Measurements from ENCODE around the gene NCK2.

Gene NCK2

GRCh38 chr2:105854972-105855371 is 110.3 kb downstream of the NCK2 start:
- H2AFZ ChIP-seq (ENCODE audit: low read depth, low read length, severe bottlenecking): no peak overlapping the region
- no peak overlapping the region for H3K27ac ChIP-seq (ENCODE audit: low read depth, low read length)
- H3K9ac ChIP-seq (ENCODE audit: low read length): no peak overlapping the region
- no peaks in the 10 kb centered on the region for H3K9me2 ChIP-seq (replicated peaks; ENCODE audit: insufficient read depth, low read length)
- no peaks in the 10 kb centered on the region for H3K79me2 ChIP-seq (ENCODE audit: insufficient read depth, low read length)
- no peaks in the 10 kb centered on the region for H3K36me3 ChIP-seq (ENCODE audit: low read length)
- H3K9me3 ChIP-seq (ENCODE audit: insufficient read depth, low read length): no peaks in the 10 kb centered on the region
- H4K20me1 ChIP-seq (ENCODE audit: low read depth, low read length): no peaks in the 10 kb centered on the region
- no peak overlapping the region for H3K4me3 ChIP-seq (ENCODE audit: insufficient read depth, low read length, poor library complexity, severe bottlenecking)
- H3K27me3 ChIP-seq (ENCODE audit: low read length): no peaks in the 10 kb centered on the region
- H3K4me2 ChIP-seq (ENCODE audit: low read depth, low read length, poor library complexity, severe bottlenecking): no peak overlapping the region
- no peaks in the 10 kb centered on the region for H3F3A ChIP-seq (ENCODE audit: insufficient read depth)
- TF ChIP-seq CTCF (IDR thresholded peaks at IDR 0.05; ENCODE audit: insufficient read depth, low read length, poor library complexity, severe bottlenecking) (no peak), EZH2phosphoT487 (conservative IDR thresholded peaks at IDR 0.05; ENCODE audit: low read length) (no peak)

- TF ChIP-seq CTCF (IDR thresholded peaks at IDR 0.05; ENCODE audit: insufficient read depth, low read length, poor library complexity, severe bottlenecking) (no peak), EZH2phosphoT487 (conservative IDR thresholded peaks at IDR 0.05; ENCODE audit: low read length) (no peak)
- no peak overlapping the region for H2AFZ ChIP-seq (ENCODE audit: low read depth, low read length, severe bottlenecking)
- no peaks in the 10 kb centered on the region for H3K36me3 ChIP-seq (ENCODE audit: low read length)
- no peaks in the 10 kb centered on the region for H3K79me2 ChIP-seq (ENCODE audit: insufficient read depth, low read length)
- H4K20me1 ChIP-seq (ENCODE audit: low read depth, low read length): no peaks in the 10 kb centered on the region
- no peak overlapping the region for H3K4me2 ChIP-seq (ENCODE audit: low read depth, low read length, poor library complexity, severe bottlenecking)
- no peaks in the 10 kb centered on the region for H3K9me3 ChIP-seq (ENCODE audit: insufficient read depth, low read length)
- no peaks in the 10 kb centered on the region for H3K27me3 ChIP-seq (ENCODE audit: low read length)
- H3K9me2 ChIP-seq (replicated peaks; ENCODE audit: insufficient read depth, low read length): no peaks in the 10 kb centered on the region
- no peak overlapping the region for H3K4me3 ChIP-seq (ENCODE audit: insufficient read depth, low read length, poor library complexity, severe bottlenecking)
- H3K27ac ChIP-seq (ENCODE audit: low read depth, low read length): no peak overlapping the region
- H3F3A ChIP-seq (ENCODE audit: insufficient read depth): no peaks in the 10 kb centered on the region
- no peak overlapping the region for H3K9ac ChIP-seq (ENCODE audit: low read length)
Measured at GRCh38 chr2:105856581-105856980, 111.9 kb downstream of the NCK2 start.

GRCh38 chr2:105857076-105857740 is 112.5 kb downstream of the NCK2 start:
- Histone ChIP-seq H3K9ac (ENCODE audit: low read length) (no peak overlapping the region), H2AFZ (ENCODE audit: low read depth, low read length, severe bottlenecking) (no peak overlapping the region), H4K20me1 (ENCODE audit: low read depth, low read length) (no peaks in the 10 kb centered on the region), H3K27me3 (ENCODE audit: low read length) (no peaks in the 10 kb centered on the region), H3K36me3 (ENCODE audit: low read length) (no peaks in the 10 kb centered on the region), H3K9me3 (ENCODE audit: insufficient read depth, low read length) (no peaks in the 10 kb centered on the region), H3K4me3 (ENCODE audit: insufficient read depth, low read length, poor library complexity, severe bottlenecking) (no peak overlapping the region), H3K79me2 (ENCODE audit: insufficient read depth, low read length) (no peaks in the 10 kb centered on the region), H3F3A (ENCODE audit: insufficient read depth) (no peaks in the 10 kb centered on the region), H3K9me2 (replicated peaks; ENCODE audit: insufficient read depth, low read length) (no peaks in the 10 kb centered on the region), H3K27ac (ENCODE audit: low read depth, low read length) (no peak overlapping the region), H3K4me2 (ENCODE audit: low read depth, low read length, poor library complexity, severe bottlenecking) (no peak overlapping the region)
- TF ChIP-seq EZH2phosphoT487 (conservative IDR thresholded peaks at IDR 0.05; ENCODE audit: low read length) (no peak), CTCF (IDR thresholded peaks at IDR 0.05; ENCODE audit: insufficient read depth, low read length, poor library complexity, severe bottlenecking) (no peak)
